Neural crest cell (in vitro differentiated cells): ENCODE results near the gene RHOT1. TPM values are rescaled to one million over a fixed set of nuclear protein-coding genes. Genes with fewer than 3 reads are reported as not detected.
"Not testable (repeated sequence)": the region's sequence is repeated elsewhere in the genome, so short reads cannot be mapped to it uniquely, and the experiment has no call there.

ENCODE experiments used
- DNase-seq: peaks from one replicate; pipeline ENCODE4 v3.0.0; 2021; ENCODE audit warnings: low read depth, mixed read lengths, low spot score
- H3K27ac Mint-ChIP-seq: one replicate; pipeline ENCODE4 v1.8.0; 2021; ENCODE audit warnings: mild to moderate bottlenecking, mixed read lengths; ENCODE audit not compliant: unreplicated experiment
- H3K27me3 Mint-ChIP-seq: 2 replicates; pipeline ENCODE4 v1.8.0; 2021; ENCODE audit warnings: low read depth, mild to moderate bottlenecking, mixed read lengths
- H3K36me3 Mint-ChIP-seq: 2 replicates; pipeline ENCODE4 v1.8.0; 2021; ENCODE audit warnings: low read depth, mild to moderate bottlenecking, mixed read lengths
- H3K4me1 Mint-ChIP-seq: 2 replicates; pipeline ENCODE4 v1.8.0; 2021; ENCODE audit warnings: mixed read lengths
- H3K4me3 Mint-ChIP-seq: one replicate; pipeline ENCODE4 v1.8.0; 2021; ENCODE audit warnings: mild to moderate bottlenecking, mixed read lengths
- H3K9me3 Mint-ChIP-seq: 2 replicates; pipeline ENCODE4 v1.8.0; 2021; ENCODE audit warnings: mixed read lengths
- total RNA-seq: library from RNA; stranded (reverse); gene quantifications from 2 replicates; pipeline ENCODE4 v1.2.1, GENCODE V29; 2021
- TF ChIP-seq, protein P1 (sequence below): fragments of 200-600 bp; sonication (generic); conservative IDR thresholded peaks from 2 replicates; pipeline ENCODE4 v1.5.0; 2021; ENCODE audit warnings: antibody characterized with exemption, mild to moderate bottlenecking

RHOT1 gene
- total RNA-seq, 1 donor from 2014 or later = 30.1 TPM

DNA sequence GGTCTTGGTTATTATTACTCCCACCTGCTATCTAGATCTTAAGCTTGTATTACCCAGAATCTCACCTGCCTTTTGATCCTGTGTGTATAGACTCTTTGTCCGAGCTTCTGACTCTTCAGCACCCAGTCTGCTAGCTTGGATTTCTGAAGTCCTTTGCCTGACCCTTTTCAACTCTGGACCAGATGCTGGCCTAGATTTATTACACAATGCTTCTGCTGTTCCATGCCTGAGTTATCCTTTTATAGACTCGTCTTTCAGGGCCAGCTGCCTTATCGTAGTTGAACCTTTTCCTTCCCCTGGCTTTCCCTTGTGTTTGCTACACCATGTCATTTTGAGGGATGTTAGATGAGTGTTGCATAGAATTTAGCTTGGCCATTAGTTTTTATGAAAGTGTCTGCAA, 32.6 kb downstream of the RHOT1 start:
- no peak for DNase-seq
- Mint-ChIP-seq H3K9me3 (peaks cover 2% of the 10 kb centered on the region), H3K4me1 (peaks cover 7% of the 10 kb centered on the region), H3K27ac (no peak overlapping the region), H3K36me3 (peaks cover 40% of the 10 kb centered on the region), H3K27me3 (no peaks in the 10 kb centered on the region), H3K4me3 (no peak overlapping the region)
- TF ChIP-seq, protein P1, sequence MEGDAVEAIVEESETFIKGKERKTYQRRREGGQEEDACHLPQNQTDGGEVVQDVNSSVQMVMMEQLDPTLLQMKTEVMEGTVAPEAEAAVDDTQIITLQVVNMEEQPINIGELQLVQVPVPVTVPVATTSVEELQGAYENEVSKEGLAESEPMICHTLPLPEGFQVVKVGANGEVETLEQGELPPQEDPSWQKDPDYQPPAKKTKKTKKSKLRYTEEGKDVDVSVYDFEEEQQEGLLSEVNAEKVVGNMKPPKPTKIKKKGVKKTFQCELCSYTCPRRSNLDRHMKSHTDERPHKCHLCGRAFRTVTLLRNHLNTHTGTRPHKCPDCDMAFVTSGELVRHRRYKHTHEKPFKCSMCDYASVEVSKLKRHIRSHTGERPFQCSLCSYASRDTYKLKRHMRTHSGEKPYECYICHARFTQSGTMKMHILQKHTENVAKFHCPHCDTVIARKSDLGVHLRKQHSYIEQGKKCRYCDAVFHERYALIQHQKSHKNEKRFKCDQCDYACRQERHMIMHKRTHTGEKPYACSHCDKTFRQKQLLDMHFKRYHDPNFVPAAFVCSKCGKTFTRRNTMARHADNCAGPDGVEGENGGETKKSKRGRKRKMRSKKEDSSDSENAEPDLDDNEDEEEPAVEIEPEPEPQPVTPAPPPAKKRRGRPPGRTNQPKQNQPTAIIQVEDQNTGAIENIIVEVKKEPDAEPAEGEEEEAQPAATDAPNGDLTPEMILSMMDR = no peak

DNA sequence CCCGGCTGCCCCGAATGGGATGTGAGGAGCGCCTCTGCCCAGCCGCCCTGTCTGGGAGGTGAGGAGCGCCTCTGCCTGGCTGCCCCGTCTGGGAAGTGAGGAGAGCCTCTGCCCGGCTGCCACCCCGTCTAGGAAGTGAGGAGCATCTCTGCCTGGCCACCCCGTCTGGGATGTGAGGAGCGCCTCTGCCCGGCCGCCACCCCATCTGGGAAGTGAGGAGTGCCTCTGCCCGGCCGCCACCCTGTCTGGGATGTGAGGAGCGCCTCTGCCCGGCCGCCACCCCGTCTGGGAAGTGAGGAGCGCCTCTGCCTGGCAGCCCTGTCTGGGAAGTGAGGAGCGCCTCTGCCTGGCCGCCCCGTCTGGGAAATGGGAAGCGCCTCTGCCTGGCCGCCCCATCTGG, 36.4 kb downstream of the RHOT1 start:
- H3K36me3 Mint-ChIP-seq = peaks cover 48% of the 10 kb centered on the region
- H3K27me3 Mint-ChIP-seq, DNase-seq, H3K27ac Mint-ChIP-seq, H3K4me3 Mint-ChIP-seq, H3K9me3 Mint-ChIP-seq, H3K4me1 Mint-ChIP-seq: not testable (repeated sequence)

DNA sequence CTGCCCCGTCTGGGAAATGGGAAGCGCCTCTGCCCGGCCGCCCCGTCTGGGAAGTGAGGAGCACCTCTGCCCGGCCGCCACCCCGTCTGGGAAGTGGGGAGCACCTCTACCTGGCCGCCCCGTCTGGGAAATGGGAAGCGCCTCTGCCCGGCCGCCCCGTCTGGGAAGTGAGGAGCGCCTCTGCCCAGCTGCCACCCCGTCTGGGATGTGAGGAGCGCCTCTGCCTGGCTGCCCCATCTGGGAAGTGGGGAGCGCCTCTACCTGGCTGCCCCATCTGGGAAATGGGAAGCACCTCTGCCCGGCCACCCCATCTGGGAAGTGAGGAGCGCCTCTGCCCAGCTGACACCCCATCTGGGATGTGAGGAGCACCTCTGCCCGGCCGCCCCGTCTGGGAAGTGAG, 36.8 kb downstream of the RHOT1 start:
- peaks cover 50% of the 10 kb centered on the region for H3K36me3 Mint-ChIP-seq

DNA sequence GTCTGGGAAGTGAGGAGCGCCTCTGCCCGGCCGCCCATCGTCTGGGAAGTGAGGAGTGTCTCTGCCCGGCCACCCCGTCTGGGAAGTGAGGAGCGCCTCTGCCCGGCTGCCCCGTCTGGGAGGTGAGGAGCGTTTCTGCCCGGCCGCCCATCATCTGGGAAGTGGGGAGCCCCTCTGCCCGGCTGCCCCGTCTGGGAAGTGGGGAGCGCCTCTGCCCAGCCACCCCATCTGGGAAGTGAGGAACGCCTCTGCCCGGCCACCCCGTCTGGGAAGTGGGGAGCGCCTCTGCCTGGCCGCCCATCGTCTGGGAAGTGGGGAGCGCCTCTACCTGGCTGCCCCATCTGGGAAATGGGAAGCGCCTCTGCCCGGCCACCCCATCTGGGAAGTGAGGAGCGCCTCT, 37.2 kb downstream of the RHOT1 start:
- H3K4me1 Mint-ChIP-seq, H3K4me3 Mint-ChIP-seq, H3K27ac Mint-ChIP-seq, DNase-seq, H3K9me3 Mint-ChIP-seq, H3K27me3 Mint-ChIP-seq: not testable (repeated sequence)
- H3K36me3 Mint-ChIP-seq = peaks cover 51% of the 10 kb centered on the region

More for the DNA sequence above, 36.8 kb downstream of the RHOT1 start:
- not testable (repeated sequence) for H3K27ac Mint-ChIP-seq, H3K4me3 Mint-ChIP-seq, H3K27me3 Mint-ChIP-seq, DNase-seq, H3K9me3 Mint-ChIP-seq, H3K4me1 Mint-ChIP-seq

DNA sequence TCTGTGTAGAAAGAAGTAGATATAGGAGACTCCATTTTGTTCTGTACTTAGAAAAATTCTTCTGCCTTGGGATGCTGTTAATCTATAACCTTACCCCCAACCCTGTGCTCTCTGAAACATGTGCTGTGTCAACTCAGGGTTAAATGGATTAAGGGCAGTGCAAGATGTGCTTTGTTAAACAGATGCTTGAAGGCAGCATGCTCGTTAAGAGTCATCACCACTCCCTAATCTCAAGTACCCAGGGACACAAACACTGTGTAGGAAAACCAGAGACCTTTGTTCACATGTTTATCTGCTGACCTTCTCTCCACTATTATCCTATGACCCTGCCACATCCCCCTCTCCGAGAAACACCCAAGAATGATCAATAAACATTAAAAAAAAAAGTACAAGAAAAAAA, 38.0 kb downstream of the RHOT1 start:
- not testable (repeated sequence) for H3K9me3 Mint-ChIP-seq, H3K4me3 Mint-ChIP-seq, H3K27me3 Mint-ChIP-seq, H3K4me1 Mint-ChIP-seq, DNase-seq, H3K27ac Mint-ChIP-seq
- H3K36me3 Mint-ChIP-seq = peaks cover 47% of the 10 kb centered on the region

DNA sequence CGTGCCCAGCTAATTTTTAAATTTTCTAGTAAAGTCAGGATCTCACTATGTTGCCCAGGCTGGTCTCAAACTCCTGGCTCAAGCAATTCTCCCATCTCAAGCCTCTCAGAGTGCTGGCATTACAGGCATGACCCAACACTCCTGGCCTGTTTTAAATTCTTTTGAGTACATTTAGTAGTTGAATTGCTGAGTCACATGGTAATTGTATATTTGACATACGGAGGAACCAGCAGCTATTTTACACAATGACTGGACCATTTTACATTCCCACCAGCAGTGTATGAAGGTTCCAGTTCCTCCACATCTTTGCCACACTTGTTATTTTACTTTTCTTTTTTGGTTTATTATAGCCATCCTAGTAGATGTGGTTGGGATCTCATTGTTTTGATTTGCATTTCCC, 43.6 kb downstream of the RHOT1 start:
- Mint-ChIP-seq H3K27ac (no peak overlapping the region), H3K9me3 (no peaks in the 10 kb centered on the region), H3K27me3 (no peaks in the 10 kb centered on the region), H3K4me1 (no peaks in the 10 kb centered on the region), H3K36me3 (peaks cover 18% of the 10 kb centered on the region), H3K4me3 (no peak overlapping the region)
- DNase-seq = no peak
- TF ChIP-seq, protein P1 = no peak

DNA sequence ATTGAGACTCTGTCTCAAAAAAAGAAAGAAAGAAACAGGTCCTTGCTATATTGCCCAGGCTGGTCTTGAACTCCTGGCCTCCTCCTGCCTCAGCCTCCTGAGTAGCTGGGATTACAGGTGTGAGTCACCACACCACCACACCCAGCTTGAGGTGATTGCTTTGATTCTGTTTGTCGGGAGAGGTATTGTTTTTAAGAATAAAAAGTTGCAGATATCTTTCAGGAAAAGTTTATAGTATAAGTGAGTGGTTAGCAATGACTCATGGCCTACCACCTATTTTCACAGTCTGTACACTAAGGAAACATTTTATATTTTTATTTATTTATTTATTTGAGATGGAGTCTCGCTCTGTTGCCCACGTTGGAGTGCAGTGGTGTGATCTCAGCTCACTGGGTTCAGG, 45.0 kb downstream of the RHOT1 start:
- H3K4me3 Mint-ChIP-seq = no peak overlapping the region
- DNase-seq = no peak
- peaks cover 10% of the 10 kb centered on the region for H3K36me3 Mint-ChIP-seq
- H3K4me1 Mint-ChIP-seq = no peaks in the 10 kb centered on the region
- H3K27ac Mint-ChIP-seq = no peak overlapping the region
- no peaks in the 10 kb centered on the region for H3K9me3 Mint-ChIP-seq
- TF ChIP-seq, protein P1 = no peak
- no peaks in the 10 kb centered on the region for H3K27me3 Mint-ChIP-seq

DNA sequence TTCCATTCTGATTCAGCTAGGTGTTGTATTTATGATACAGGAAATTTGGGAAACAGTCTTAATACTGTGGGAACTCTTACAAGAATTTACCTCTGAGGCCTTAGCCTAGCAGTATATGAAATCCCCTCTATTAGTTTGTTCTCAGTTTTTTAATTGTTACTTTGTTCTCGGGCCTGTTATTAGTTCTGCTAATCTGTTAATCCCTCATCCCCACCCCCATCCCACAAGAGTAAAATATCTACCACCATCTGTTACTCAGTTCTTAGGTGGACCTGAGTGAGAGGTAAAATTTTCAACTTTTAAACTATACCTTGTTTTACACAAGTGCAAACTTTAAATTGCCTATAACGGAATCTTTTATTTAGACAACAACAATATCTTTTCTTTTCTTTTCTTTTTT, 47.0 kb downstream of the RHOT1 start:
- peaks cover 13% of the 10 kb centered on the region for H3K36me3 Mint-ChIP-seq
- H3K4me1 Mint-ChIP-seq = no peaks in the 10 kb centered on the region
- DNase-seq = no peak
- no peaks in the 10 kb centered on the region for H3K27me3 Mint-ChIP-seq
- no peak overlapping the region for H3K4me3 Mint-ChIP-seq
- TF ChIP-seq, protein P1 = no peak
- H3K27ac Mint-ChIP-seq = no peak overlapping the region
- H3K9me3 Mint-ChIP-seq = no peaks in the 10 kb centered on the region
